GM23248 (cell line): Measurements from ENCODE around the gene NAA50. TPM values are rescaled to one million over a fixed set of nuclear protein-coding genes. Genes with fewer than 3 reads are reported as not detected.
A peak's percentile ranks its signal among the peaks of the same experiment; 100 is the strongest.

Experiments used
- DNase-seq: peaks from one replicate; pipeline ENCODE4 v3.0.0-alpha.2; 2015
- H2AFZ ChIP-seq: fragments of 200-600 bp; sonication (generic); 2 replicates; pipeline ENCODE4 v1.6.1; 2016; ENCODE audit warnings: antibody characterized with exemption
- H3F3A ChIP-seq: fragments of 200-600 bp; sonication (generic); 2 replicates; pipeline ENCODE4 v1.6.1; 2016; ENCODE audit warnings: mild to moderate bottlenecking, antibody characterized with exemption, mixed run types; ENCODE audit not compliant: insufficient read depth
- H3K27ac ChIP-seq: fragments of 200-600 bp; sonication (generic); 2 replicates; pipeline ENCODE4 v1.5.1; 2016; ENCODE audit warnings: mild to moderate bottlenecking
- H3K27me3 ChIP-seq: fragments of 200-600 bp; sonication (generic); replicated peaks from 2 replicates; pipeline ENCODE4 v1.6.1; 2016; ENCODE audit warnings: mild to moderate bottlenecking; ENCODE audit not compliant: insufficient read depth
- H3K36me3 ChIP-seq: fragments of 200-600 bp; sonication (generic); 2 replicates; pipeline ENCODE4 v1.6.1; 2016; ENCODE audit warnings: low read depth, mild to moderate bottlenecking
- H3K4me1 ChIP-seq: fragments of 200-600 bp; sonication (generic); 2 replicates; pipeline ENCODE4 v1.6.1; 2016; ENCODE audit warnings: mild to moderate bottlenecking; ENCODE audit not compliant: insufficient read depth
- H3K4me2 ChIP-seq: fragments of 200-600 bp; sonication (generic); one replicate; pipeline ENCODE4 v1.6.1; 2016; ENCODE audit warnings: mild to moderate bottlenecking; ENCODE audit not compliant: unreplicated experiment
- H3K4me3 ChIP-seq: fragments of 200-600 bp; sonication (generic); 2 replicates; pipeline ENCODE4 v1.5.1; 2016; ENCODE audit warnings: mild to moderate bottlenecking
- H3K79me2 ChIP-seq: fragments of 200-600 bp; sonication (generic); 2 replicates; pipeline ENCODE4 v1.6.1; 2016; ENCODE audit warnings: mild to moderate bottlenecking; ENCODE audit not compliant: insufficient read depth
- H3K9ac ChIP-seq: fragments of 200-600 bp; sonication (generic); 2 replicates; pipeline ENCODE4 v1.6.1; 2016; ENCODE audit warnings: mild to moderate bottlenecking
- H3K9me2 ChIP-seq: fragments of 200-600 bp; sonication (generic); 2 replicates; pipeline ENCODE4 v1.6.1; 2016; ENCODE audit warnings: mixed run types, mild to moderate bottlenecking, moderate library complexity; ENCODE audit not compliant: insufficient read depth
- H3K9me3 ChIP-seq: fragments of 200-600 bp; sonication (generic); one replicate; pipeline ENCODE4 v1.6.1; 2017; ENCODE audit warnings: low read depth
- H4K20me1 ChIP-seq: fragments of 200-600 bp; sonication (generic); 2 replicates; pipeline ENCODE4 v1.6.0; 2016; ENCODE audit not compliant: insufficient read depth
- EZH2 ChIP-seq: fragments of 200-600 bp; sonication (generic); IDR thresholded peaks from 2 replicates; pipeline ENCODE4 v1.6.1; 2018; ENCODE audit warnings: antibody characterized with exemption, mild to moderate bottlenecking; ENCODE audit not compliant: insufficient read depth, poor library complexity, severe bottlenecking
- EZH2phosphoT487 ChIP-seq: fragments of 200-600 bp; sonication (generic); IDR thresholded peaks from 2 replicates; pipeline ENCODE4 v1.6.1; 2018; ENCODE audit warnings: antibody characterized with exemption, moderate library complexity, mild to moderate bottlenecking, low read depth; ENCODE audit not compliant: insufficient read depth
- WGBS, 2 experiments: methylation state at CpG; one replicate each; pipeline ENCODE4 v1.1.6; 2015 to 2017; ENCODE audit warnings: low lambda C conversion rate in 2 of 2, low coverage in 1 of 2; ENCODE audit errors: missing lambda C conversion rate in 2 of 2; 5-methylcytosine and 5-hydroxymethylcytosine counted together
- in situ Hi-C: fragments of 300-500 bp; cut with MboI; formaldehyde crosslinking; loops from 2 replicates; pipeline ENCODE4 v1.15.0; 2020
- polyA plus RNA-seq: library from polyadenylated mRNA; unstranded; fragments of >200 nt; fragmentation: Nextera tagmentation; extraction: Ambion mirVana; gene quantifications from 2 replicates; pipeline ENCODE4 v1.2.1, GENCODE V29; 2016
- total RNA-seq: library from RNA; depleted of rRNA; stranded (reverse); fragments of >200 nt; shearing (Covaris generic); gene quantifications from 2 replicates; pipeline ENCODE4 v1.2.3, GENCODE V29; 2014

NAA50 gene
- total and polyA plus RNA-seq, 2 experiments from 2014 or later, result 154 to 160 TPM

DNA sequence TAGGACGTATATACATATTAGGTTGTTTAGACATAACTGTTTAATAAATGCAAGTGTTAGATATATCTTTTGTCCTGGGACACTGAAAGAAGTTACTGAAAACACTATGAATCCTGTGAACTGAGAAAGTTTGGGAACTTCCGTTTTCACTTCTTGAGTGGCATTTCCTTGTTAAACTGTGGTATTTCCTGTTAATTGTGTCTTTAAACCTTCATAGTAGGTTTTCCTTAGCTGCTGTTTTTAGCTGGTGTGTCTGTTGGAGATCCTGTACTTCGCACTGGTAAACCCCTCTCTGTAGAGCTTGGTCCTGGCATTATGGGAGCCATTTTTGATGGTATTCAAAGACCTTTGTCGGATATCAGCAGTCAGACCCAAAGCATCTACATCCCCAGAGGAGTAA, 37.9 kb upstream of the NAA50 start:
- Histone ChIP-seq H3F3A (peaks cover 13% of the 10 kb centered on the region; the same call in 1 of the 2 replicates), H3K9ac (peak overlapping the region; percentile 63), H3K36me3 (0 out of 2 replicates have a peak, but pooled peaks cover 3% of the 10 kb centered on the region), H3K4me2 (peak overlapping the region; percentile 40), H3K9me3 (no peaks in the 10 kb centered on the region), H3K27me3 (no peaks in the 10 kb centered on the region), H3K27ac (peak overlapping the region; percentile 92), H3K79me2 (0 out of 2 replicates have a peak, but pooled peaks cover 10% of the 10 kb centered on the region), H3K4me3 (0 out of 2 replicates have a peak overlapping the region, but pooled peaks have one; percentile 3), H4K20me1 (no peaks in the 10 kb centered on the region), H2AFZ (peak overlapping the region; percentile 64), H3K4me1 (peaks cover 24% of the 10 kb centered on the region), H3K9me2 (no peaks in the 10 kb centered on the region)
- 77 to 84% methylated on average over 4 of the region's 4 CpGs for WGBS, 2 experiments
- TF ChIP-seq EZH2, result no peak
- peak; percentile 18 for DNase-seq
- in situ Hi-C loops, result no loop called here

DNA sequence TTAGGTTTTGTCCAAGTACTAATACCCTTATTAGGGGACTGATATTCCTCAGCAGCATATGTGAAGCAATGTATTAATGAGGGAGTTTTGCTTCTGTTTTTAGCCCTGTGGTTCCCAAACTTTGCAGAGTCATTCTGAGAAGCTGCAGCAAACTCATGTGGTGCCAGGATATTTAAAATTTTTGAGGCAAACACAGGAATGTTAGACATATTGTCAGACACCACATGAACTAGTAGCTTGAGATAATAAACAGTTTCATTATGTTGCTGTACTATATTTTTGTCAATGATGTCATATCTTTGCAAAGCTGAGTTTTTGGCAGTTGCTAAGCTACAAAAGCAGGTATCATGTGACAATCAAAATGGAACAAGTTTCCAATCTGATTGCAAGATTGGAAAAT, 37.4 kb upstream of the NAA50 start:
- peaks cover 19% of the 10 kb centered on the region for H3K4me1 ChIP-seq
- peaks cover 13% of the 10 kb centered on the region; the same call in 1 of the 2 replicates for H3F3A ChIP-seq
- peak overlapping the region; percentile 17; the same call in 1 of the 2 replicates for H3K4me3 ChIP-seq
- no peaks in the 10 kb centered on the region for H4K20me1 ChIP-seq
- peak overlapping the region; percentile 64; the same call in 1 of the 2 replicates for H2AFZ ChIP-seq
- peak overlapping the region; percentile 79 for H3K9ac ChIP-seq
- peak; percentile 84; the same call in 1 of the 2 replicates for TF ChIP-seq EZH2phosphoT487
- TF ChIP-seq EZH2, result no peak
- 0 out of 2 replicates have a peak, but pooled peaks cover 10% of the 10 kb centered on the region for H3K79me2 ChIP-seq
- no peaks in the 10 kb centered on the region for H3K36me3 ChIP-seq
- in situ Hi-C loops, result no loop called here
- H3K9me2 ChIP-seq, result no peaks in the 10 kb centered on the region
- H3K27ac ChIP-seq, result peak overlapping the region; percentile 92
- peak; percentile 94 for DNase-seq
- H3K9me3 ChIP-seq, result no peaks in the 10 kb centered on the region
- peak overlapping the region; percentile 63 for H3K4me2 ChIP-seq
- H3K27me3 ChIP-seq, result no peaks in the 10 kb centered on the region

DNA sequence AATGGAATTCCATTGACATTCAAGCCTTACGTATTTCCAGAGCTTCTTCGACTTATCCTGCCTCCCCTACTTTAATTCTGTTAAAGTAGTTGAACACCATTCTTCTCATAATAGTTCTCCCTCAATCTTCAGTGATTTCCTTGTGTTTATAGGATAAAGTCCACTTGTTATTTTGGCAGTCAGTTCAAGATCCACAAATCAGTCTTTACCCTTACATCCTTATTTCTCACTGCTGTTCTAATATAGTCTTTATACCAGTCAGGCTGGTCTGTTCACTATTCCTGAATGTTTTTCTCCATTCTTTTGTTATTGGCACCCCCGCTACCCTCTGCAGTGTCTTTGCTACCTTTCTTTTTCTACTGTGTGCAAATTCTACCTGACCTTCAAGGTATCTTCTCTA, 30.5 kb upstream of the NAA50 start:
- Histone ChIP-seq H3K27ac (no peak overlapping the region), H3K79me2 (peaks cover 61% of the 10 kb centered on the region), H3K4me1 (peaks cover 13% of the 10 kb centered on the region), H2AFZ (no peak overlapping the region), H3K9me2 (no peaks in the 10 kb centered on the region), H3K9me3 (no peaks in the 10 kb centered on the region), H3K27me3 (no peaks in the 10 kb centered on the region), H3K36me3 (no peaks in the 10 kb centered on the region), H4K20me1 (no peaks in the 10 kb centered on the region), H3K4me3 (no peak overlapping the region), H3F3A (peaks cover 3% of the 10 kb centered on the region; the same call in 1 of the 2 replicates), H3K9ac (no peak overlapping the region), H3K4me2 (no peak overlapping the region)
- WGBS, 2 experiments, result 93 to 96% methylated on average over 3 of the region's 3 CpGs
- DNase-seq, result no peak
- TF ChIP-seq EZH2phosphoT487 (no peak), EZH2 (no peak)
- in situ Hi-C loops, result no loop called here

DNA sequence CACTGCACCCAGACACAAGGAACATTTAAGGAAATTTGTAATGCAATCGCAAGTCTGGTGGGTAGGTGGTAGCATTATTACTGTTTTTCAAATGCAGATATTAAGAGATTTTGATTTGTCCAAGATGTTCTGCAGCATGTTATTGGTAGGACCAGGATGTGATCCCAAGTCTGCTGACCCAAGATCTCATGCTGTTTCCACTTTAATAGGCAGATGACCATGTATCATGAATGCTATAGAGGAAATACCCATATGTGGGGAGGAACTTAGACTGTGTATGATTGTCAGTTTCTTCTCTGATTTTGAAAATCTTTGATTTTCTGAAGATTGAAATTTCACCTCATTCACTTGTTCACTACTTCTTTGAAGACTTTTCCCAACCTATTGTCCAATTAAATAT, 29.5 kb upstream of the NAA50 start:
- no peaks in the 10 kb centered on the region for H4K20me1 ChIP-seq
- H3K4me1 ChIP-seq, result peaks cover 13% of the 10 kb centered on the region
- no peak overlapping the region for H3K4me3 ChIP-seq
- in situ Hi-C loops, result no loop called here
- H3K9ac ChIP-seq, result no peak overlapping the region
- no peaks in the 10 kb centered on the region for H3K9me3 ChIP-seq
- no peak for DNase-seq
- no peak overlapping the region for H3K27ac ChIP-seq
- H2AFZ ChIP-seq, result no peak overlapping the region
- no peak for TF ChIP-seq EZH2
- TF ChIP-seq EZH2phosphoT487, result no peak
- H3K4me2 ChIP-seq, result no peak overlapping the region
- peaks cover 3% of the 10 kb centered on the region; the same call in 1 of the 2 replicates for H3F3A ChIP-seq
- WGBS, 2 experiments, result 100% methylated on average over 1 of the region's 1 CpG
- peaks cover 63% of the 10 kb centered on the region for H3K79me2 ChIP-seq
- H3K9me2 ChIP-seq, result no peaks in the 10 kb centered on the region
- H3K27me3 ChIP-seq, result no peaks in the 10 kb centered on the region
- no peaks in the 10 kb centered on the region for H3K36me3 ChIP-seq
